GM18870 (cell line): Measurements from ENCODE around the gene ZC3H18.

Experiments
- ATAC-seq: cut with Tn5 transposase; IDR thresholded peaks from one replicate; pipeline ENCODE4 v1.9.1; 2021; ENCODE audit warnings: moderate library complexity; ENCODE audit not compliant: unreplicated experiment

Gene ZC3H18

DNA sequence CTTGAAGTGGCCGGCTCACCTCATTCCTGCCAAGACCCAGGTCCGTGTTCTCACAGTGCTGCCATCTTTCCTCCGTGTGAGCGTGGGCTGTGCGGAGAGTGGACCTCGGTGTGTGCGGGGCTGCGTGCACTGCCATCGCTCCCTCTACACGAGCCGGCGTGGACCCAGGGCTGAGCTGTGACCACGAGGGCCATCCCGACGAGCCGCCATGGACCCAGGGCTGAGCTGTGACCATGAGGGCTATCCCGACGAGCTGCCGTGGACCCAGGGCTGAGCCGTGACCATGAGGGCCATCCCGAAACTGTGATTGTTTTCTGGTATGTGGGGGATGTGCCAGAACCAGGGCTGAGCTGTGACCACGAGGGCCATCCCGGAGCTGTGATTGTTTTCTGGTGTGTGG is 101.6 kb downstream of the ZC3H18 start:
- no peak for ATAC-seq

- ATAC-seq = no peak
These were observed 102.6 kb downstream of the ZC3H18 start for GRCh38 chr16:88672776-88673175.

- no peak for ATAC-seq
These were observed 103.6 kb downstream of the ZC3H18 start for GRCh38 chr16:88673716-88674379.

GRCh38 chr16:88676502-88677242 is 106.5 kb downstream of the ZC3H18 start:
- no peak for ATAC-seq

GRCh38 chr16:88677721-88678120 is 107.5 kb downstream of the ZC3H18 start:
- no peak for ATAC-seq

DNA sequence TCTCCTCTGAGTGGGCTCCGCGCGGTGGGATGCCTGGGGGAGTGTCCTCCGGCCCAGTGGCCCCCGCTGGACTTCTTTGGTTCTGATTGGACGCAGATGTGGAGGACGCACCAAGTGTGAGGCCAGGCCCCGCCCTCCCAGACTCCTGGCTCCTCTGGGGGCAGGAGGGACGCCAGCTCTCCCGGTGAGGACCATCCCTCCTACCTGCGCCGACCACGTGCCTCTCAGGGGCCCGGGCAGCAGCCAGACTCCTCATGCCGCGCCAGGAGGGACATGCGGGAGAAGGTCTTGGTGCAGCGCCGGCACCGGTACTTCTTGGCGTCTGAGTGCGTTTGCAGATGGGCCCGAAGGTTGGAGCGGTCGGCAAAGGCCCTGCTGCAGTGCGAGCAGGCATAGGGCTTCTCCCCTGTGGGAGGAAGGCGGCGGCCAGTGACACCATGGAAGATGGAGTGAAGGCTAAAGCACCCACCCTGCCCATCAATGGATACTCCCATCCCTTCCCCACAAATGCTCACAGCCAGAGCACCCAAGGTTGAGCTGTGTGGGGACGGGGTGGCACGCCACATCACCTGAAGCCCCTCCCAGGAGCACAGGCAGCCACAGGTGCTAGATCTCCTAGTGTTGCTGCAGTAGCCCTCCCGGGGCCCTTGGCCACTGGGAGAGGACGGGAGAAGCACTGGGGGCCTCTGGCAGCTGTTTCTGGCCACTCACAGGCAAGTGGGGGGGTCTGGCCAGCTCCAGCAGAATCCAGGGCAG is 108.2 kb downstream of the ZC3H18 start:
- ATAC-seq = no peak

DNA sequence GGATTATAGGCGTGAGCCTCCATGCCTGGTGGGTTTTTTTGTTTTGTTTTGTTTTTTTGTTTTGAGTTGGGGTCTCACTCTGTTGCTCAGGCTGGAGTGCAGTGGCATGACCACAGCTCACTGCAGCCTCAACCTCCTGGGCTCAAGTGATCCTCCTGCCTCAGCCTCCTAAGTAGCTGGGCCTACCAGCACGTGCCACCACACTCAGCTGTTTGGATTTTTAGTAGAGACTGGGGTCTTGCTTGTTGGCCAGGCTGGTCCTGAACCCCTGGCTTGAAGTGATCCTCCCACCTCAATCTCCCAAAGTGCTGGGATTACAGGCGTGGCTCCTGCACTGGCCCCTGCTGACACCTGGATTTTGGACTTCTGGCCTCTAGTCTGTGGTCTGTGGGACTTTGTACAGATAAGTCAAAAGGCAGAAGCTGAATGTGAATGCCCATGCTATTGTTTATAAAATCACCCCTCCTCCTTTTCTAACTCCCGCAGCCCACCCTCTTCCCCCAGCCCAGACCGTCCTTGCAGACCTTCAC is 110.4 kb downstream of the ZC3H18 start:
- ATAC-seq = no peak

DNA sequence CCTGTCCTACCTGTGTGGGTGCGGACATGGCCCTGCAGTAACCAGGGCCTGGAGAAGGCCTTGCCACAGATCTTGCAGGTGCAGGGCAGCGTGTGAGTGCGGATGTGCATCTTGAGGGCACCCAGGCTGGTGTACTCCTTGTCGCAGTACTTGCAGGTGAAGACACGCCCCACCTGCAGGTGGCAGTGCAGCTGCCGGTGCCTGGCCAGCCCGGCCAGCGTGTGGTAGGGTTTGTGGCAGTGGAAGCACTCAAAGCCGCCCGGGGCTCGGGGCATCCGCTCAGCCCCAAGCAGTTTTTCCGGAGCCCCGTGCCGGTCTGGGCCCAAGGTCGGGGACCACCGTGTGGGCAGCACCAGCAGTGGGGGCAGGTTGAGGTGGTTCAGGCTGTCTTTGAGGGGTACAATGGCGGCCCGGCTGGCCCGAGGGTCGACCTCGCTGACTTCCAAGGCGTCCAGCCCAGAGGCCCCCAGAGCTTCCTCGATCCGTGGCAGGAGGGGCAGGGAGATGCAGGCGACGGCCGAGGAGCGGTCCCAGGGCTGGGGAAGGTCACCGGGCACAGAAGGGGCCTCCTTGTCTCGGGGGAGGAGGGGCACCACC is 111.0 kb downstream of the ZC3H18 start:
- ATAC-seq = no peak
